ENCODE data around the gene ARF1. TPM values are rescaled to one million over a fixed set of nuclear protein-coding genes. Genes with fewer than 3 reads are reported as not detected.

ARF1 gene
- total and polyA plus RNA-seq, 4 donors: 232 to 356 (median 320) TPM

DNA sequence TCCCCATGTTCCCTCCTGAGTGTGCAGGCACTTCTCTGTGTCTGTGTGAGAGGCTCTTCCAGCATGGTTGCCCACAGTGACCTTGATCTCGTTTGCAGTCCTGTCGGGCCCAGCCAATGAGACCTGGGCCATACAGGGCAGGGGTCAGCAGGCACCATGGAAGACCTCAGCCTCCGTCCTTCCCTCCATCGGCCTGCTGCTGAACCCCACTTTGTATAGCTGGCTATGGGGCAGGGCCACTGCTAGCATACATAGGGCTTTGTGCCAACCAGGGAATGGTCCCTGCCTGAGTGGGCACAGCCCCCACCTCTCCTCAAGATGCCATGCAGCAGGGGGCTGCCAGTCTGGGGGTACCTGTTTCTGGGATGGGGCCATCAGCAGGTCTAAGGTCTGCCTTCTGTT is 16.8 kb downstream of the ARF1 start:
- Histone ChIP-seq H3K9me3 (ENCODE audit: control insufficient read depth, low read length) (peaks cover 2% of the 10 kb centered on the region), H3K4me1 (ENCODE audit: control insufficient read depth in 1 of 2, insufficient read depth in 2 of 2, low read length in 2 of 2) (no peaks in the 10 kb centered on the region), H3K27ac (ENCODE audit: low read depth in 1 of 2, low read length in 2 of 2) (no peak overlapping the region), H3K4me3 (ENCODE audit: low read length in 2 of 2) (no peak overlapping the region), H3K27me3 (ENCODE audit: control insufficient read depth in 1 of 2, insufficient read depth in 2 of 2, low read length in 1 of 2) (no peaks in the 10 kb centered on the region), H3K36me3 (ENCODE audit: control insufficient read depth in 1 of 2, insufficient read depth in 2 of 2, low read length in 1 of 2) (peaks cover 0 to 13% of the 10 kb centered on the region in 2 donors)
- DNase-seq: no peak
- ATAC-seq (ENCODE audit: low FRiP score): no peak
- intact Hi-C loops (cut with DNase I): no loop called here
- 62 to 72% methylated on average over 4 of the region's 4 CpGs for WGBS, 2 donors

DNA sequence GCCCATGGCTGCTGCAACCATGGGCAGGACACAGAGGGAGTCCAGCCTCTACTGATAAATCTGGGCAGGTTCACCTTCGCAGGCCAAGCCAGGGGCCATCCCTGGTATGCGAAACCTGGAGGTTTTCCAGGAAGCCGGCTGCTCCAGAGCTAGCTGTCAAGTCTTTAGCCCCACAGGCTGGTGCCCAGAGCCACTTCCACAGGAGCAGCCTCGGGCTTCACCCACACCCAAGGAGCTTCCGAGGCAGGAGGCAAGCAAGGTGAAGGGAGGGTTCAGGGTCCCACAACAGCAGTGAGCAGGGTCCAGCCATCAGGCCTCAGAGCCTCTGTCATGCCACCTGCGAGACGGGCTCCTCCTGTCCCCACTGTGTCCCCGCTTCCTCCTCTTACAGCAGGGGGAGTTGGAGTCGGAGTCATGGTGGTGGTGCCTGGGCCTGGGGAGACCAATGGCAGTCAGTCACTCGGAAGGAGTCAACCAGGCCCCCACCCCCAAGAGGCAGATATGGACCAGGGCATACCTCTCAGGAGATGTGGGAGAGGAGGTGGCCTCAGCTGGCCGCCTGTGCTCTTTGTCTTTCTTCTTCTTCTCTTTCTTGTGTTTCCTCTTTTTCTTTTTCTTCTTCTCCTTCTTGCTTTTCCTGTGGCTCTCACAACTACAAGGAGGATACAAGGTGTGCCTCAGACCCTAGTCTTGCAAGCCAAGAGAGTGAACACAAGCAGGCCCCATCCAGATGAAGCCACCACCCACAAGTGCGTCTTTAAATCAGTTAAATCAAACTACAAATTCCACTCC is 18.5 kb downstream of the ARF1 start:
- Histone ChIP-seq H3K27ac (ENCODE audit: low read depth in 1 of 2, low read length in 2 of 2) (no peak overlapping the region), H3K4me1 (ENCODE audit: control insufficient read depth in 1 of 2, insufficient read depth in 2 of 2, low read length in 2 of 2) (no peaks in the 10 kb centered on the region), H3K4me3 (ENCODE audit: low read length in 2 of 2) (no peak overlapping the region), H3K36me3 (ENCODE audit: control insufficient read depth in 1 of 2, insufficient read depth in 2 of 2, low read length in 1 of 2) (peaks cover 0 to 13% of the 10 kb centered on the region in 2 donors), H3K9me3 (ENCODE audit: control insufficient read depth, low read length) (no peaks in the 10 kb centered on the region), H3K27me3 (ENCODE audit: control insufficient read depth in 1 of 2, insufficient read depth in 2 of 2, low read length in 1 of 2) (no peaks in the 10 kb centered on the region)
- WGBS, 2 donors: 73 to 74% methylated on average over 12 of the region's 12 CpGs
- DNase-seq: no peak
- ATAC-seq (ENCODE audit: low FRiP score): no peak
- intact Hi-C loops (cut with DNase I): loop anchor here in 1 of 2 donors (10.0 kb wide), 1 partner anchor 366 kb away; the partner anchor contains the start of genes JMJD4 and SNAP47

DNA sequence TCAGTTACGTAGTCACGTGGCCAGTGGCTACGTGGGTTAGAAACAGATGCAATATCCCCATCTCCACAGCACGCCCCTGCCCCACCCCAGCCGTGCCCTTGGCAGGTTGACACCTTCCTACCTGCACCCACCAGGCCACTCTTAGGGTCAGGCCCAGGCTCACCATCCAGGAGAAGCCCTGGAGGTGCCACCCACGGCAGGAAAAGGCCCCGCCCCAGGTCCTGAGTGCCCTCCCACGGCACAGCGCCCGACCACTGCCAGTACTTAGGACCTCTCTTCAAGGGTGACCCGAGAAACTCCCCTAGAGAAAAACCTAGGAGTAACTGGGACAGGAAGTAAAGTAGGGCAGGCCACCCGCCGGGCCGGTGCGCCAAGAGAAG is 19.1 kb downstream of the ARF1 start:
- Histone ChIP-seq H3K9me3 (ENCODE audit: control insufficient read depth, low read length) (no peaks in the 10 kb centered on the region), H3K27ac (ENCODE audit: low read depth in 1 of 2, low read length in 2 of 2) (no peak overlapping the region), H3K4me3 (ENCODE audit: low read length in 2 of 2) (no peak overlapping the region), H3K4me1 (ENCODE audit: control insufficient read depth in 1 of 2, insufficient read depth in 2 of 2, low read length in 2 of 2) (no peaks in the 10 kb centered on the region), H3K27me3 (ENCODE audit: control insufficient read depth in 1 of 2, insufficient read depth in 2 of 2, low read length in 1 of 2) (no peaks in the 10 kb centered on the region), H3K36me3 (ENCODE audit: control insufficient read depth in 1 of 2, insufficient read depth in 2 of 2, low read length in 1 of 2) (peaks cover 0 to 11% of the 10 kb centered on the region in 2 donors)
- no peak for ATAC-seq (ENCODE audit: low FRiP score)
- WGBS, 2 donors: 47 to 50% methylated on average over 14 to 15 of the region's 15 CpGs
- intact Hi-C loops (cut with DNase I): loop anchor here in 1 of 2 donors (10.0 kb wide), 1 partner anchor 367 kb away; the partner anchor contains the start of genes JMJD4 and SNAP47
- DNase-seq: no peak

GRCh38 chr1:228101994-228102790 is 19.7 kb downstream of the ARF1 start:
- peak; percentile 19 for ATAC-seq (ENCODE audit: low FRiP score)
- DNase-seq: peak in 1 of 2 donors; percentile 64

DNA sequence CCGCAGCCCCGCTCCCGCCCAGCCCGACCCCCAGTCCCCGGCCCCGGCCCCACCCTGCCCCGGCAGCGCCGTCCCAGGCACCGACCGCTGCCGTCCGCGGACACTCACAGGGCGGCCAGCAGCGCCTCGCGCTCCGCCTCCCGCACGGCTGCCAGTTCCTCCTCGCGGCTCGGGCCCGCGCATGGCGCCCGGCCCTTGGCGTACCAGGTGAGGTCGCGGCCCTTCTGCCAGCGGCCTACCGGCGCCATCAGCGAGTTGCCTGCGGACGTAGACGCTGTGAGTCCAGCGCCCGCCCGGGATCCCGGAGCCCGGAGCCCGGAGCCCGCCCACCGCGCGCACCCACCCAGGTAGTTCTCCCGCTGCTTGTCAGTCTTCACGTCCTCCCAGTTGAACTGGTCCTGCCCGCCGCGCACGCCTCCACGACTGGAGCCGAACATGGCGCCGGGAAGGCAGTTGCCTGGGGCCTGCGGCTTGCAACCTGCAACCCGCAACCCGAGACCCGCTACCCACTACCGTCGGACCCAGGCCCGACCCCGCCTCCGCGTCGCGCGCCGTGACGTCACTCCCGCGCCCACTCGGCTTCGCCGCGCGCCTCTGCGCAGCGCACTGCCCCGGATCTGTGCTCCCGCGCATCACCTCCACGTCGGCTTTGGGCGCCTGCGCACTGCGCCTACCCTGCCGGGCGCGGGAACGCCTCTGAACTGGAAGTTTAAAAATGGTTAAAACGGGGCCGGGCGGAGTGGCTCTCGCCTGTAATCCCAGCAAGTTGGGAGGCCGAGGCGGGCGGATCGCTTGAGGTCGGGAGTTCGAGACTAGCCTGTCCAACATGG is 20.5 kb downstream of the ARF1 start, which contains the start of gene C1orf35:
C1orf35 (minus strand) TSS at position 535 of the 830 bp plus-strand sequence; CDS start at position 437, 98 bp downstream.
- no peaks in the 10 kb centered on the region for H3K27me3 ChIP-seq (ENCODE audit: control insufficient read depth in 1 of 2, insufficient read depth in 2 of 2, low read length in 1 of 2)
- peaks cover 0 to 6% of the 10 kb centered on the region in 2 donors for H3K36me3 ChIP-seq (ENCODE audit: control insufficient read depth in 1 of 2, insufficient read depth in 2 of 2, low read length in 1 of 2)
- no peaks in the 10 kb centered on the region for H3K9me3 ChIP-seq (ENCODE audit: control insufficient read depth, low read length)
- WGBS, 2 donors: 1% methylated on average over 95 to 104 of the region's 104 CpGs
- peak within 1 kb of the TSS; percentile 58 to 77 for H3K4me3 ChIP-seq (ENCODE audit: low read length in 2 of 2)
- intact Hi-C loops (cut with DNase I): loop anchor here in 1 of 2 donors (2.0 to 10.0 kb wide), 2 partner anchors 38 to 368 kb away; partner anchors contain the start of genes GUK1, JMJD4 and SNAP47
- H3K27ac ChIP-seq (ENCODE audit: low read depth in 1 of 2, low read length in 2 of 2): peak within 1 kb of the TSS in 1 of 2 donors; percentile 81
- no peaks in the 10 kb centered on the region for H3K4me1 ChIP-seq (ENCODE audit: control insufficient read depth in 1 of 2, insufficient read depth in 2 of 2, low read length in 2 of 2)
- ATAC-seq (ENCODE audit: low FRiP score) (peak; percentile 92), DNase-seq (peak; percentile 96 to 99)

More at GRCh38 chr1:228101994-228102790, 19.7 kb downstream of the ARF1 start:
- Histone ChIP-seq H3K4me3 (ENCODE audit: low read length in 2 of 2) (peak overlapping the region; percentile 58 to 77), H3K27me3 (ENCODE audit: control insufficient read depth in 1 of 2, insufficient read depth in 2 of 2, low read length in 1 of 2) (no peaks in the 10 kb centered on the region), H3K36me3 (ENCODE audit: control insufficient read depth in 1 of 2, insufficient read depth in 2 of 2, low read length in 1 of 2) (peaks cover 0 to 11% of the 10 kb centered on the region in 2 donors), H3K4me1 (ENCODE audit: control insufficient read depth in 1 of 2, insufficient read depth in 2 of 2, low read length in 2 of 2) (no peaks in the 10 kb centered on the region), H3K9me3 (ENCODE audit: control insufficient read depth, low read length) (no peaks in the 10 kb centered on the region), H3K27ac (ENCODE audit: low read depth in 1 of 2, low read length in 2 of 2) (no peak overlapping the region)
- 6 to 9% methylated on average over 63 to 73 of the region's 73 CpGs for WGBS, 2 donors
- intact Hi-C loops (cut with DNase I): loop anchor here in 1 of 2 donors (2.0 to 10.0 kb wide), 2 partner anchors 39 to 367 kb away; partner anchors contain the start of genes GUK1, JMJD4 and SNAP47

- ATAC-seq (ENCODE audit: low FRiP score): no peak
Observed at GRCh38 chr1:228104526-228105269, 22.2 kb downstream of the ARF1 start.

GRCh38 chr1:228105270-228105995 is 22.9 kb downstream of the ARF1 start:
- WGBS, 2 donors: 66 to 68% methylated on average over 9 of the region's 9 CpGs
- Histone ChIP-seq H3K9me3 (ENCODE audit: control insufficient read depth, low read length) (no peaks in the 10 kb centered on the region), H3K4me1 (ENCODE audit: control insufficient read depth in 1 of 2, insufficient read depth in 2 of 2, low read length in 2 of 2) (no peaks in the 10 kb centered on the region), H3K27ac (ENCODE audit: low read depth in 1 of 2, low read length in 2 of 2) (no peak overlapping the region), H3K36me3 (ENCODE audit: control insufficient read depth in 1 of 2, insufficient read depth in 2 of 2, low read length in 1 of 2) (no peaks in the 10 kb centered on the region), H3K4me3 (ENCODE audit: low read length in 2 of 2) (no peak overlapping the region), H3K27me3 (ENCODE audit: control insufficient read depth in 1 of 2, insufficient read depth in 2 of 2, low read length in 1 of 2) (no peaks in the 10 kb centered on the region)
- intact Hi-C loops (cut with DNase I): loop anchor here in 1 of 2 donors (10.0 kb wide), 1 partner anchor 371 kb away; the partner anchor contains the start of genes JMJD4 and SNAP47
- DNase-seq (peak in 1 of 2 donors; percentile 70), ATAC-seq (ENCODE audit: low FRiP score) (no peak)

More at GRCh38 chr1:228104526-228105269, 22.2 kb downstream of the ARF1 start:
- Histone ChIP-seq H3K27me3 (ENCODE audit: control insufficient read depth in 1 of 2, insufficient read depth in 2 of 2, low read length in 1 of 2) (no peaks in the 10 kb centered on the region), H3K27ac (ENCODE audit: low read depth in 1 of 2, low read length in 2 of 2) (no peak overlapping the region), H3K4me3 (ENCODE audit: low read length in 2 of 2) (no peak overlapping the region), H3K4me1 (ENCODE audit: control insufficient read depth in 1 of 2, insufficient read depth in 2 of 2, low read length in 2 of 2) (no peaks in the 10 kb centered on the region), H3K36me3 (ENCODE audit: control insufficient read depth in 1 of 2, insufficient read depth in 2 of 2, low read length in 1 of 2) (peaks cover 0 to 2% of the 10 kb centered on the region in 2 donors), H3K9me3 (ENCODE audit: control insufficient read depth, low read length) (no peaks in the 10 kb centered on the region)
- 58 to 60% methylated on average over 7 of the region's 7 CpGs for WGBS, 2 donors
- intact Hi-C loops (cut with DNase I): loop anchor here in 1 of 2 donors (10.0 kb wide), 1 partner anchor 370 kb away; the partner anchor contains the start of genes JMJD4 and SNAP47
- peak in 1 of 2 donors; percentile 63 for DNase-seq
